HCT116 (cell line): ENCODE results near the gene SP3. TPM values are rescaled to one million over a fixed set of nuclear protein-coding genes. Genes with fewer than 3 reads are reported as not detected.
A peak's percentile ranks its signal among the peaks of the same experiment; 100 is the strongest.

Source experiments
- ATAC-seq: fragments of 200-7000 bp; cut with Tn5 transposase; 2 replicates; pipeline ENCODE4 v1.9.1; 2020; ENCODE audit warnings: mild to moderate bottlenecking, moderate library complexity
- BruUV-seq: library from RNA; stranded (reverse); fragments of 400-500 nt; replicated peaks from 2 replicates; lab custom pipeline; 2021; lab: Mats Ljungman, UMichigan
- CTCF ChIA-PET: fragments of 300-600 bp; sonication (Branson Sonifier 250); formaldehyde crosslinking; loops from one replicate; lab custom pipeline; 2021; ENCODE audit warnings: antibody characterized with exemption; lab: Charles Lee
- POLR2A ChIA-PET: fragments of 300-600, 350-600 bp; sonication (Branson Sonifier 250); formaldehyde crosslinking; loops from one replicate; lab custom pipeline; 2021; ENCODE audit warnings: antibody characterized with exemption; lab: Charles Lee
- RAD21 ChIA-PET, 2 experiments: fragments of 300-600 bp; sonication (Branson Sonifier 250); formaldehyde crosslinking; loops; one replicate each; lab custom pipeline; 2023; ENCODE audit warnings: low total read pairs in 2 of 2; ENCODE audit not compliant: uncharacterized antibody in 2 of 2, unreplicated experiment in 2 of 2, low non-redundant PET in 1 of 2; lab: Charles Lee
- DNase-seq: peaks from one replicate; pipeline ENCODE4 v3.0.0-alpha.2; 2010; ENCODE audit warnings: low read depth, low spot score
- H2AFZ ChIP-seq: fragments of 200-600 bp; shearing (Covaris generic), sonication (generic); 2 replicates; pipeline ENCODE4 v1.6.1; 2017; ENCODE audit warnings: low read depth, mixed run types, mixed read lengths, antibody characterized with exemption, low read length; ENCODE audit not compliant: poor library complexity, severe bottlenecking
- H3K27ac ChIP-seq: 2 replicates; pipeline ENCODE4 v1.5.1; 2012; ENCODE audit warnings: low read depth, low read length
- H3K27me3 ChIP-seq: fragments of 200-600 bp; sonication (generic); 2 replicates; pipeline ENCODE4 v1.6.1; 2016; ENCODE audit warnings: mixed run types, low read length, mixed read lengths; ENCODE audit not compliant: insufficient read depth
- H3K36me3 ChIP-seq, 2 experiments: fragments of 200-500 bp in 1 of 2; fragments of 200-600 bp in 1 of 2; sonication (Bioruptor generic) in 1 of 2; sonication (generic) in 1 of 2; 2 replicates each; pipeline versions ENCODE4 v1.5.1 to v1.6.1; 2014 to 2016; ENCODE audit warnings: low read length in 2 of 2, inconsistent platforms in 1 of 2, mixed read lengths in 1 of 2, mixed run types in 1 of 2; ENCODE audit not compliant: insufficient read depth in 2 of 2, control insufficient read depth in 1 of 2
- H3K4me1 ChIP-seq, 2 experiments: fragments of 200-600 bp in 1 of 2; sonication (generic) in 1 of 2; 2 replicates each; pipeline versions ENCODE4 v1.5.1 to v1.6.1; 2012 to 2017; ENCODE audit warnings: low read length in 2 of 2, inconsistent platforms in 1 of 2, mild to moderate bottlenecking in 1 of 2, mixed read lengths in 1 of 2, mixed run types in 1 of 2, moderate library complexity in 1 of 2; ENCODE audit not compliant: insufficient read depth in 2 of 2, control insufficient read depth in 1 of 2
- H3K4me2 ChIP-seq: fragments of 200-600 bp; sonication (generic); 2 replicates; pipeline ENCODE4 v1.6.1; 2017; ENCODE audit warnings: mixed run types, low read length, mixed read lengths
- H3K4me3 ChIP-seq, 2 experiments: fragments of 200-600 bp in 1 of 2; sonication (generic) in 1 of 2; replicated peaks in 1 of 2; 2 replicates each; pipeline ENCODE4 v1.5.1; 2011 to 2016; ENCODE audit warnings: low read length in 2 of 2, control low read depth in 1 of 2, low read depth in 1 of 2, mild to moderate bottlenecking in 1 of 2, mixed read lengths in 1 of 2, mixed run types in 1 of 2
- H3K79me2 ChIP-seq: fragments of 200-600 bp; sonication (generic); 2 replicates; pipeline ENCODE4 v1.6.1; 2017; ENCODE audit warnings: mild to moderate bottlenecking, mixed run types, low read length, moderate library complexity, mixed read lengths; ENCODE audit not compliant: insufficient read depth
- H3K9ac ChIP-seq: fragments of 200-600 bp; sonication (generic); 2 replicates; pipeline ENCODE4 v1.6.1; 2016; ENCODE audit warnings: low read length, mixed read lengths
- H3K9me2 ChIP-seq: fragments of 200-600 bp; sonication (generic), shearing (Covaris generic); 2 replicates; pipeline ENCODE4 v1.6.1; 2017; ENCODE audit warnings: mixed run types, mild to moderate bottlenecking, moderate library complexity; ENCODE audit not compliant: insufficient read depth
- H3K9me3 ChIP-seq, 2 experiments: fragments of 200-500 bp in 1 of 2; fragments of 200-600 bp in 1 of 2; sonication (Bioruptor generic) in 1 of 2; sonication (generic) in 1 of 2; 2 replicates each; pipeline ENCODE4 v1.6.1; 2014 to 2017; ENCODE audit warnings: low read length in 2 of 2, mixed read lengths in 2 of 2, inconsistent platforms in 1 of 2, low read depth in 1 of 2, mild to moderate bottlenecking in 1 of 2, mixed run types in 1 of 2, moderate library complexity in 1 of 2; ENCODE audit not compliant: control insufficient read depth in 1 of 2, insufficient read depth in 1 of 2
- H4K20me1 ChIP-seq: fragments of 200-600 bp; sonication (generic), shearing (Covaris generic); 2 replicates; pipeline ENCODE4 v1.6.1; 2017; ENCODE audit warnings: mixed run types, mild to moderate bottlenecking, moderate library complexity; ENCODE audit not compliant: insufficient read depth
- CEBPB ChIP-seq: IDR thresholded peaks from 2 replicates; pipeline ENCODE4 v1.6.1; 2012; ENCODE audit warnings: low read depth
- CTCF ChIP-seq, 3 experiments: fragments of 200-600 bp in 1 of 3; sonication (generic) in 1 of 3; IDR thresholded peaks in 2 of 3; conservative IDR thresholded peaks in 1 of 3; 2 replicates each; pipeline ENCODE4 v1.5.1; 2012 to 2017; ENCODE audit warnings: low read depth in 2 of 3, low read length in 2 of 3, antibody characterized with exemption in 1 of 3, borderline replicate concordance in 1 of 3, control low read depth in 1 of 3, mild to moderate bottlenecking in 1 of 3, mixed read lengths in 1 of 3, mixed run types in 1 of 3, moderate library complexity in 1 of 3; ENCODE audit not compliant: insufficient read depth in 1 of 3
- EGR1 ChIP-seq: IDR thresholded peaks from 2 replicates; pipeline ENCODE4 v1.6.1; 2012; ENCODE audit warnings: low read depth
- ELF1 ChIP-seq: IDR thresholded peaks from 2 replicates; pipeline ENCODE4 v1.6.1; 2012; ENCODE audit warnings: low read depth, borderline replicate concordance
- JUND ChIP-seq: IDR thresholded peaks from 2 replicates; pipeline ENCODE4 v1.6.1; 2012
- MAX ChIP-seq: IDR thresholded peaks from 2 replicates; pipeline ENCODE4 v1.6.1; 2012
- RAD21 ChIP-seq: IDR thresholded peaks from 2 replicates; pipeline ENCODE4 v1.6.1; 2012; ENCODE audit warnings: low read depth, mild to moderate bottlenecking
- SP1 ChIP-seq: IDR thresholded peaks from 2 replicates; pipeline ENCODE4 v1.6.1; 2012; ENCODE audit warnings: low read depth
- TCF7L2 ChIP-seq: IDR thresholded peaks from 2 replicates; pipeline ENCODE4 v1.7.0; 2011; ENCODE audit warnings: borderline replicate concordance, inconsistent platforms; ENCODE audit not compliant: insufficient read depth, insufficient read length; ENCODE audit errors: extremely low read depth
- YY1 ChIP-seq: IDR thresholded peaks from 2 replicates; pipeline ENCODE4 v1.6.1; 2011; ENCODE audit warnings: low read length, low read depth, moderate library complexity, mild to moderate bottlenecking; ENCODE audit not compliant: insufficient replicate concordance; ENCODE audit errors: extremely low read depth
- ZFX ChIP-seq: fragments of 450-650 bp; IDR thresholded peaks from 2 replicates; pipeline ENCODE4 v1.6.1; 2017
- intact Hi-C: fragments of 100-400 bp; cut with micrococcal nuclease; formaldehyde crosslinking; loops from 2 replicates; pipeline ENCODE4 v1.10.0; 2022
- total RNA-seq: library from RNA; stranded (reverse); gene quantifications from one replicate; pipeline ENCODE4 v1.2.1, GENCODE V29; 2021; ENCODE audit not compliant: unreplicated experiment

SP3 gene
- total RNA-seq, 1 experiment from 2014 or later = 98.0 TPM

DNA sequence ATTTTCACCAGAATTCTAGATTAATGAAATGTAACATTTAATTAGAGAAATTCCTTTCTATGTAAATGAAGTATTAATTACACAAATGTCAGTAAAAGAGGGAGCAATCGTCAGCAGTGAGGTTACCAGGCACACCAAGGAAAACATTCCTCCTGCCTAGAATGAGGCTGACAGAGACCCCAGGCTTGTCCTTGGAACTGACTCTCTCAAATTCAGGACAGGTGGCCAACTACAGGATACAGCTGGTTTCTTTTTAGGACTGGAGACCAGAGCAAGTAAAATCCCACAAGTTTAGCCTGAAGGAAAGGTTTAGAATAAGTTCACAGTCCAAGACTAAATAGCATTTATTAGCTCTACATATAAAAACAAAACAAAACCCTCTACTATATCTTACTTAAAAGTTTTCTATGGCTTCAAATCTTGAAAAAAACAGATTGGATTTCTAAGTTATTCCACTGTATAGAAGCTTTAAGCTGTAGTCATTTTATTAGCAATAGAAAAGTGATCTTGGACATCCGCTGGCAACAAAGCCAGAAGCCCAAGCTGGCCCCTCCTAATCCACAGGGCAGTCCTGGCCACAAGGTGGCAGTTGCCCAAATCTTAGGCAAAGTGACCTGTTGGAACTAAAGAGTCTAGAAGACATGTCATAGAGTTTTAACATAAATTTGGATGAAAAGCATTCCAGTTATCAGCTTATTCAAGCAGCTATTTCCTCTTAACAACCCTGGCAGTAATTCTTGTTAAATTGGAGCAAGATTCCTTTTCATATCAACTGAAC lies 81.0 kb downstream of the SP3 start:
- Histone ChIP-seq H2AFZ (no peak overlapping the region), H3K36me3 (no peaks in the 10 kb centered on the region), H3K79me2 (no peaks in the 10 kb centered on the region), H3K4me3 (no peak overlapping the region), H3K9me2 (no peaks in the 10 kb centered on the region), H3K27me3 (no peaks in the 10 kb centered on the region), H3K9ac (no peak overlapping the region), H3K27ac (no peak overlapping the region), H3K4me2 (no peak overlapping the region), H4K20me1 (no peaks in the 10 kb centered on the region), H3K4me1 (no peaks in the 10 kb centered on the region), H3K9me3 (no peaks in the 10 kb centered on the region; a peak in 1 of 4 replicates)
- peak; percentile 93 for ATAC-seq
- TF ChIP-seq EGR1 (no peak), TCF7L2 (no peak), ELF1 (no peak), ZFX (no peak), CEBPB (no peak), RAD21 (peak; percentile 72), MAX (no peak), CTCF (IDR thresholded peaks at IDR 0.05 in 2 of 3, conservative IDR thresholded peaks at IDR 0.05 in 1 of 3; ENCODE audit: borderline replicate concordance in 1 of 3, insufficient read depth in 1 of 3, low read depth in 2 of 3, low read length in 2 of 3) (peak; percentile 69 to 86 (median 85); a peak in 5 of 6 replicates), JUND (no peak), SP1 (no peak), YY1 (no peak)
- DNase-seq = peak; percentile 47
- no TSS peak for BruUV-seq
- intact Hi-C loops = loop anchor here (1.0 to 10.0 kb wide), 3 partner anchors 158 to 479 kb away; no protein-coding TSS in a partner anchor
- ChIA-PET CTCF (interaction anchor here (0.8 to 1.4 kb wide), 7 partner anchors 39 to 481 kb away, joined by 3 to 13 read pairs (median 3); no protein-coding TSS in a partner anchor), POLR2A (no interaction called here), RAD21 (interaction anchor here in 1 of 2 experiments (0.7 to 1.3 kb wide), 2 partner anchors 457 to 481 kb away, joined by 4 to 5 read pairs; no protein-coding TSS in a partner anchor)
